H1 (cell line): ENCODE measurements around the gene ZNF175. TPM values are rescaled to one million over a fixed set of nuclear protein-coding genes. Genes with fewer than 3 reads are reported as not detected.
A peak's percentile ranks its signal among the peaks of the same experiment; 100 is the strongest.

Experiments used
- CTCF ChIA-PET: fragments of 300-600 bp; sonication (Branson Sonifier 250); formaldehyde crosslinking; loops from one replicate; lab custom pipeline; 2021; ENCODE audit not compliant: partially characterized antibody; lab: Charles Lee
- POLR2A ChIA-PET: fragments of 300-600 bp; sonication (Branson Sonifier 250); formaldehyde crosslinking; loops from one replicate; lab custom pipeline; 2021; ENCODE audit warnings: inconsistent platforms; ENCODE audit not compliant: partially characterized antibody; lab: Charles Lee
- DNase-seq, 2 experiments: peaks; one replicate each; pipeline versions ENCODE4 v3.0.0 to v3.0.0-alpha.2; 2010 to 2022; ENCODE audit warnings: low spot score in 2 of 2, low read depth in 1 of 2, mixed read lengths in 1 of 2
- FAIRE-seq: peaks from 2 replicates; lab custom pipeline; 2011; peaks lifted over from hg19 to GRCh38; lab: Jason Lieb, UNC
- H2AFZ ChIP-seq: 2 replicates; pipeline ENCODE4 v1.8.1; 2012; ENCODE audit warnings: low read length, inconsistent platforms
- H2AK5ac ChIP-seq: 2 replicates; pipeline ENCODE4 v1.6.1; 2013; ENCODE audit warnings: low read depth, low read length
- H2BK120ac ChIP-seq: replicated peaks from 2 replicates; pipeline ENCODE3; 2013; ENCODE audit warnings: low read depth, low read length, inconsistent platforms
- H2BK12ac ChIP-seq: 2 replicates; pipeline ENCODE4 v1.6.1; 2013; ENCODE audit warnings: low read depth, low read length
- H2BK15ac ChIP-seq: 2 replicates; pipeline ENCODE4 v1.6.1; 2013; ENCODE audit warnings: low read length
- H2BK20ac ChIP-seq: 2 replicates; pipeline ENCODE4 v1.6.1; 2013; ENCODE audit warnings: low read length
- H2BK5ac ChIP-seq: 2 replicates; pipeline ENCODE4 v1.6.1; 2013; ENCODE audit warnings: low read depth, low read length
- H3K14ac ChIP-seq: 2 replicates; pipeline ENCODE4 v1.6.1; 2013; ENCODE audit warnings: inconsistent platforms; ENCODE audit not compliant: insufficient read length
- H3K18ac ChIP-seq: 2 replicates; pipeline ENCODE4 v1.6.1; 2013; ENCODE audit warnings: low read length; ENCODE audit errors: extremely low read depth
- H3K23ac ChIP-seq: 2 replicates; pipeline ENCODE4 v1.6.1; 2013; ENCODE audit warnings: inconsistent platforms; ENCODE audit not compliant: insufficient read length
- H3K23me2 ChIP-seq: 2 replicates; pipeline ENCODE4 v1.6.1; 2013; ENCODE audit warnings: low read depth, low read length
- H3K27ac ChIP-seq: 2 replicates; pipeline ENCODE4 v1.6.1; 2011; ENCODE audit warnings: low read depth, low read length, inconsistent platforms
- H3K27me3 ChIP-seq, 4 experiments: replicated peaks in 1 of 4; 1 replicate in 1 of 4; 2 replicates in 3 of 4; pipeline versions ENCODE4 v1.6.1 to v1.8.1; 2011 to 2013; ENCODE audit warnings: low read length in 3 of 4, mild to moderate bottlenecking in 3 of 4, inconsistent platforms in 2 of 4, mixed read lengths in 2 of 4, moderate library complexity in 1 of 4; ENCODE audit not compliant: control insufficient read depth in 3 of 4, insufficient read depth in 3 of 4; ENCODE audit errors: extremely low read depth in 1 of 4
- H3K36me3 ChIP-seq, 4 experiments: 2 replicates each; pipeline versions ENCODE4 v1.6.1 to v1.8.1; 2011 to 2013; ENCODE audit warnings: mild to moderate bottlenecking in 4 of 4, low read length in 3 of 4, moderate library complexity in 2 of 4, control low read depth in 1 of 4, inconsistent platforms in 1 of 4; ENCODE audit not compliant: insufficient read depth in 4 of 4, control insufficient read depth in 2 of 4
- H3K4ac ChIP-seq: replicated peaks from 2 replicates; pipeline ENCODE3; 2013; ENCODE audit warnings: low read length, low read depth, mixed read lengths, inconsistent platforms; ENCODE audit not compliant: insufficient read length
- H3K4me1 ChIP-seq, 4 experiments: replicated peaks in 1 of 4; 1 replicate in 1 of 4; 2 replicates in 3 of 4; pipeline versions ENCODE4 v1.6.1 to v1.8.1; 2011 to 2013; ENCODE audit warnings: low read length in 3 of 4, inconsistent platforms in 2 of 4, mixed read lengths in 1 of 4; ENCODE audit not compliant: insufficient read depth in 4 of 4, control insufficient read depth in 3 of 4
- H3K4me2 ChIP-seq, 2 experiments: 2 replicates each; pipeline versions ENCODE4 v1.6.1 to v1.8.1; 2011 to 2013; ENCODE audit warnings: low read depth in 2 of 2, low read length in 2 of 2, control low read depth in 1 of 2, inconsistent platforms in 1 of 2, mild to moderate bottlenecking in 1 of 2; ENCODE audit not compliant: insufficient read depth in 1 of 2
- H3K4me3 ChIP-seq, 4 experiments: fragments of 200-600, 300-600 bp in 1 of 4; sonication (generic), shearing (Covaris generic), sonication (Bioruptor Twin) in 1 of 4; 2 replicates each; pipeline versions ENCODE4 v1.5.1 to v1.8.1; 2011 to 2016; ENCODE audit warnings: low read length in 4 of 4, low read depth in 3 of 4, control low read depth in 2 of 4, inconsistent platforms in 2 of 4, mild to moderate bottlenecking in 2 of 4, mixed read lengths in 1 of 4, moderate library complexity in 1 of 4; ENCODE audit not compliant: insufficient read depth in 2 of 4; ENCODE audit errors: extremely low read depth in 1 of 4
- H3K56ac ChIP-seq: replicated peaks from 2 replicates; pipeline ENCODE3; 2013; ENCODE audit warnings: low read depth, mild to moderate bottlenecking, mixed read lengths, low read length, inconsistent platforms; ENCODE audit not compliant: insufficient read length
- H3K79me1 ChIP-seq: 2 replicates; pipeline ENCODE4 v1.6.1; 2013; ENCODE audit warnings: low read depth, low read length, control low read depth
- H3K79me2 ChIP-seq, 2 experiments: 2 replicates each; pipeline versions ENCODE4 v1.6.1 to v1.8.1; 2012 to 2013; ENCODE audit warnings: low read length in 2 of 2, mild to moderate bottlenecking in 2 of 2, inconsistent platforms in 1 of 2; ENCODE audit not compliant: insufficient read depth in 2 of 2, control insufficient read depth in 1 of 2
- H3K9ac ChIP-seq, 4 experiments: replicated peaks in 1 of 4; 1 replicate in 1 of 4; 2 replicates in 3 of 4; pipeline versions ENCODE4 v1.6.1 to v1.8.1; 2011 to 2013; ENCODE audit warnings: low read depth in 3 of 4, low read length in 3 of 4, control low read depth in 2 of 4, mild to moderate bottlenecking in 2 of 4, moderate library complexity in 2 of 4, inconsistent platforms in 1 of 4; ENCODE audit errors: extremely low read depth in 1 of 4
- H3K9me3 ChIP-seq, 2 experiments: 2 replicates each; pipeline versions ENCODE4 v1.6.1 to v1.8.1; 2012 to 2013; ENCODE audit warnings: mild to moderate bottlenecking in 2 of 2, moderate library complexity in 2 of 2, control low read depth in 1 of 2, inconsistent platforms in 1 of 2, low read depth in 1 of 2, low read length in 1 of 2, mixed read lengths in 1 of 2; ENCODE audit not compliant: insufficient read depth in 2 of 2
- H4K20me1 ChIP-seq, 2 experiments: replicated peaks in 1 of 2; 2 replicates each; pipeline versions ENCODE3 to v1.8.1; 2011 to 2013; ENCODE audit warnings: inconsistent platforms in 2 of 2, low read length in 2 of 2, mild to moderate bottlenecking in 1 of 2; ENCODE audit not compliant: insufficient read depth in 2 of 2, control insufficient read depth in 1 of 2
- H4K5ac ChIP-seq: 2 replicates; pipeline ENCODE4 v1.6.1; 2013; ENCODE audit warnings: low read length, low read depth, mixed read lengths, inconsistent platforms; ENCODE audit not compliant: insufficient read length
- H4K8ac ChIP-seq: 2 replicates; pipeline ENCODE4 v1.8.0; 2013; ENCODE audit warnings: mild to moderate bottlenecking, moderate library complexity, low read length, inconsistent platforms; ENCODE audit not compliant: insufficient read depth; ENCODE audit errors: extremely low read depth
- H4K91ac ChIP-seq: replicated peaks from 2 replicates; pipeline ENCODE3; 2013; ENCODE audit warnings: low read length, mixed read lengths, inconsistent platforms; ENCODE audit not compliant: insufficient read length
- EP300 ChIP-seq, 2 experiments: IDR thresholded peaks; 1 replicate in 1 of 2; 2 replicates in 1 of 2; pipeline ENCODE4 v1.6.1; 2011 to 2012; ENCODE audit warnings: low read depth in 2 of 2, low read length in 2 of 2, mild to moderate bottlenecking in 2 of 2, borderline replicate concordance in 1 of 2, inconsistent platforms in 1 of 2, moderate library complexity in 1 of 2
- GABPA ChIP-seq: IDR thresholded peaks from 2 replicates; pipeline ENCODE4 v1.6.1; 2011; ENCODE audit warnings: mild to moderate bottlenecking, low read length, moderate library complexity, borderline replicate concordance; ENCODE audit not compliant: insufficient read depth
- RXRA ChIP-seq: IDR thresholded peaks from 2 replicates; pipeline ENCODE4 v1.6.1; 2011; ENCODE audit warnings: low read depth, mild to moderate bottlenecking, low read length, moderate library complexity; ENCODE audit not compliant: insufficient read depth
- WGBS, 2 experiments: shearing (Covaris generic) in 1 of 2; methylation state at CpG; one replicate each; pipeline versions ENCODE4 v1.1.6 to v1.1.7; 2013 to 2015; ENCODE audit warnings: low lambda C conversion rate in 2 of 2, mixed read lengths in 2 of 2, inconsistent platforms in 1 of 2, low coverage in 1 of 2, missing lambda C conversion rate in 1 of 2; ENCODE audit not compliant: insufficient replicate concordance in 2 of 2, insufficient coverage in 1 of 2, insufficient read length in 1 of 2; ENCODE audit errors: extremely low coverage in 1 of 2, missing lambda C conversion rate in 1 of 2; 5-methylcytosine and 5-hydroxymethylcytosine counted together
- polyA plus RNA-seq, 7 experiments: library from polyadenylated mRNA; depleted of rRNA in 3 of 7; stranded (reverse) in 5 of 7; unstranded in 2 of 7; fragments of >200 nt in 5 of 7; fragments of 200-250 nt in 2 of 7; gene quantifications; 1 replicate in 5 of 7; 2 replicates in 1 of 7; 4 replicates in 1 of 7; pipeline versions ENCODE4 v1.2.1 to v1.2.3, GENCODE V29; 2011 to 2013; ENCODE audit warnings: missing spikeins in 2 of 7, mixed read lengths in 2 of 7
- total RNA-seq: library from RNA; stranded (reverse); fragmentation: NEBNext Ultra II Directional; extraction: Animal tissue kit (Norgen Biotek cat#: 25700); gene quantifications from 2 replicates; pipeline ENCODE4 v1.2.1, GENCODE V29; 2021

ZNF175 gene
- total and polyA plus RNA-seq, 2 of the 8 experiments (the other 6 are each of a cell fraction or from before 2014, with no cell fraction given), result 1.7 to 11.1 TPM

- ChIA-PET POLR2A (no interaction called here), CTCF (interaction anchor here (0.7 to 1.6 kb wide), 2 partner anchors 155 kb away, joined by 3 to 4 read pairs; no protein-coding TSS in a partner anchor)
- H3K4ac ChIP-seq, result no peak overlapping the region
- 88% methylated on average over 14 of the region's 14 CpGs; no CpG with 5 or more reads in 1 of the 2 experiments for WGBS, 2 experiments
- H2BK20ac ChIP-seq, result 0 out of 2 replicates have a peak overlapping the region, but pooled peaks have one; percentile 10
- H3K27me3 ChIP-seq, result no peaks in the 10 kb centered on the region
- no peak overlapping the region for H2BK120ac ChIP-seq
- H3K79me1 ChIP-seq, result no peaks in the 10 kb centered on the region
- H4K5ac ChIP-seq, result no peak overlapping the region
- H3K14ac ChIP-seq, result no peak overlapping the region
- peaks cover 53 to 71% of the 10 kb centered on the region in 2 experiments for H3K9me3 ChIP-seq
- peak overlapping the region in 1 of 4 experiments; percentile 3; a peak in 1 of 8 replicates for H3K4me3 ChIP-seq
- H3K4me1 ChIP-seq, result no peaks in the 10 kb centered on the region
- FAIRE-seq (no peak), DNase-seq (no peak)
- H3K23ac ChIP-seq, result no peak overlapping the region
- H2BK5ac ChIP-seq, result no peak overlapping the region; the same call in 1 of the 2 replicates
- H3K79me2 ChIP-seq, result no peaks in the 10 kb centered on the region
- peaks cover 0 to 4% (median 0%) of the 10 kb centered on the region in 4 experiments; a peak in 2 of 8 replicates for H3K36me3 ChIP-seq
- peaks cover 0 to 3% of the 10 kb centered on the region in 2 experiments for H4K20me1 ChIP-seq
- no peak overlapping the region for H3K56ac ChIP-seq
- no peak overlapping the region for H2BK15ac ChIP-seq
- no peak overlapping the region for H4K91ac ChIP-seq
- H3K18ac ChIP-seq, result no peak overlapping the region
- H3K23me2 ChIP-seq, result no peaks in the 10 kb centered on the region; the same call in 1 of the 2 replicates
- no peak overlapping the region for H2AK5ac ChIP-seq
- H3K4me2 ChIP-seq, result no peak overlapping the region
- no peak overlapping the region for H2BK12ac ChIP-seq
- H4K8ac ChIP-seq, result no peak overlapping the region
- no peak overlapping the region for H3K27ac ChIP-seq
- no peak overlapping the region for H2AFZ ChIP-seq
- H3K9ac ChIP-seq, result no peak overlapping the region
- TF ChIP-seq EP300 (IDR thresholded peaks at IDR 0.05; ENCODE audit: borderline replicate concordance in 1 of 2, low read depth in 2 of 2, low read length in 2 of 2) (no peak), GABPA (no peak), RXRA (no peak)
These were observed 57.3 kb downstream of the ZNF175 start for GRCh38 chr19:51628153-51628939.
